OCI-LY1 (cell line): ENCODE measurements around the gene RNF19B.
A peak's percentile ranks its signal among the peaks of the same experiment; 100 is the strongest.

Experiments
- H2AFZ ChIP-seq: fragments of 200-600 bp; sonication (generic), shearing (Covaris generic); 2 replicates; pipeline ENCODE4 v1.6.0; 2014; ENCODE audit warnings: antibody characterized with exemption, mild to moderate bottlenecking, low read length
- H3F3A ChIP-seq: fragments of 200-600 bp; sonication (generic), shearing (Covaris generic); 2 replicates; pipeline ENCODE4 v1.6.0; 2014; ENCODE audit warnings: mild to moderate bottlenecking, antibody characterized with exemption, low read length, moderate library complexity; ENCODE audit not compliant: insufficient read depth
- H3K27ac ChIP-seq: fragments of 200-600 bp; sonication (generic); 2 replicates; pipeline ENCODE4 v1.5.1; 2014; ENCODE audit warnings: low read length, mixed run types, mild to moderate bottlenecking, low read depth; ENCODE audit not compliant: poor library complexity, severe bottlenecking
- H3K27me3 ChIP-seq: fragments of 200-600 bp; sonication (generic); 2 replicates; pipeline ENCODE4 v1.6.0; 2014; ENCODE audit warnings: antibody characterized with exemption, mild to moderate bottlenecking, low read length, moderate library complexity; ENCODE audit not compliant: insufficient read depth
- H3K36me3 ChIP-seq: fragments of 200-600 bp; sonication (generic); 2 replicates; pipeline ENCODE4 v1.6.1; 2014; ENCODE audit warnings: mild to moderate bottlenecking, antibody characterized with exemption, low read length, moderate library complexity, mixed read lengths; ENCODE audit not compliant: insufficient read depth
- H3K4me1 ChIP-seq: fragments of 200-600 bp; sonication (generic); 2 replicates; pipeline ENCODE4 v1.5.1; 2014; ENCODE audit warnings: mild to moderate bottlenecking, low read length, moderate library complexity; ENCODE audit not compliant: insufficient read depth, severe bottlenecking
- H3K4me2 ChIP-seq: fragments of 200-600 bp; sonication (generic), shearing (Covaris generic); 2 replicates; pipeline ENCODE4 v1.6.1; 2014; ENCODE audit warnings: low read length
- H3K4me3 ChIP-seq: fragments of 200-600 bp; sonication (generic); 2 replicates; pipeline ENCODE4 v1.5.1; 2014; ENCODE audit warnings: low read length, low read depth, mild to moderate bottlenecking, mixed read lengths; ENCODE audit not compliant: poor library complexity, severe bottlenecking
- H3K79me2 ChIP-seq: fragments of 200-600 bp; shearing (Covaris generic); 2 replicates; pipeline ENCODE4 v1.6.1; 2016; ENCODE audit warnings: mixed run types, low read length, mixed read lengths; ENCODE audit not compliant: insufficient read depth
- H3K9ac ChIP-seq: fragments of 200-600 bp; sonication (generic), shearing (Covaris generic); 2 replicates; pipeline ENCODE4 v1.6.1; 2014; ENCODE audit warnings: mild to moderate bottlenecking, low read length, mixed read lengths
- H3K9me2 ChIP-seq: fragments of 200-600 bp; sonication (generic), shearing (Covaris generic); 2 replicates; pipeline ENCODE4 v1.6.1; 2014; ENCODE audit warnings: low read depth, mild to moderate bottlenecking, low read length, mixed read lengths
- H3K9me3 ChIP-seq: fragments of 200-600 bp; shearing (Covaris generic); 2 replicates; pipeline ENCODE4 v1.6.1; 2014; ENCODE audit warnings: low read length, mixed read lengths
- H4K20me1 ChIP-seq: fragments of 200-600 bp; sonication (generic), shearing (Covaris generic); 2 replicates; pipeline ENCODE4 v1.6.0; 2016; ENCODE audit warnings: mild to moderate bottlenecking, low read length; ENCODE audit not compliant: insufficient read depth
- CTCF ChIP-seq: fragments of 200-600 bp; sonication (generic), shearing (Covaris generic); IDR thresholded peaks from 2 replicates; pipeline ENCODE4 v1.5.1; 2017; ENCODE audit warnings: mild to moderate bottlenecking, antibody characterized with exemption, low read length, moderate library complexity, mixed read lengths
- EZH2 ChIP-seq: fragments of 200-600 bp; sonication (generic), shearing (Covaris generic); IDR thresholded peaks from 2 replicates; pipeline ENCODE4 v1.8.0; 2017; ENCODE audit warnings: borderline replicate concordance, mixed run types, mild to moderate bottlenecking, antibody characterized with exemption, low read length, moderate library complexity, mixed read lengths

The RNF19B gene

GRCh38 chr1:32981003-32981901, 16.6 kb upstream of the RNF19B start:
- Histone ChIP-seq H3K9ac (peak overlapping the region; percentile 63), H3K27me3 (no peaks in the 10 kb centered on the region), H3F3A (no peaks in the 10 kb centered on the region), H3K4me2 (peak overlapping the region; percentile 84), H3K36me3 (no peaks in the 10 kb centered on the region), H2AFZ (peak overlapping the region; percentile 35; the same call in 1 of the 2 replicates), H4K20me1 (no peaks in the 10 kb centered on the region), H3K9me2 (no peaks in the 10 kb centered on the region), H3K27ac (peak overlapping the region; percentile 87), H3K4me3 (peak overlapping the region; percentile 48), H3K9me3 (no peaks in the 10 kb centered on the region), H3K79me2 (no peaks in the 10 kb centered on the region), H3K4me1 (peaks cover 32% of the 10 kb centered on the region)
- no peak for TF ChIP-seq CTCF
- TF ChIP-seq EZH2 = no peak

GRCh38 chr1:32980080-32980479, 15.5 kb upstream of the RNF19B start:
- no peak overlapping the region for H3K4me3 ChIP-seq
- peaks cover 32% of the 10 kb centered on the region for H3K4me1 ChIP-seq
- H3K27me3 ChIP-seq = no peaks in the 10 kb centered on the region
- TF ChIP-seq EZH2 = no peak
- no peak for TF ChIP-seq CTCF
- H2AFZ ChIP-seq = no peak overlapping the region
- H3K9me3 ChIP-seq = no peaks in the 10 kb centered on the region
- H4K20me1 ChIP-seq = no peaks in the 10 kb centered on the region
- H3K27ac ChIP-seq = peak overlapping the region; percentile 87
- no peaks in the 10 kb centered on the region for H3K9me2 ChIP-seq
- H3K79me2 ChIP-seq = no peaks in the 10 kb centered on the region
- H3K9ac ChIP-seq = no peak overlapping the region
- H3K36me3 ChIP-seq = no peaks in the 10 kb centered on the region
- no peaks in the 10 kb centered on the region for H3F3A ChIP-seq
- peak overlapping the region; percentile 84; the same call in 1 of the 2 replicates for H3K4me2 ChIP-seq

GRCh38 chr1:32978854-32979253, 14.2 kb upstream of the RNF19B start:
- H3K9me3 ChIP-seq = no peaks in the 10 kb centered on the region
- H3F3A ChIP-seq = no peaks in the 10 kb centered on the region
- no peaks in the 10 kb centered on the region for H4K20me1 ChIP-seq
- H3K4me1 ChIP-seq = peaks cover 25% of the 10 kb centered on the region
- H3K4me3 ChIP-seq = no peak overlapping the region
- H3K79me2 ChIP-seq = no peaks in the 10 kb centered on the region
- no peak for TF ChIP-seq CTCF
- no peak for TF ChIP-seq EZH2
- no peaks in the 10 kb centered on the region for H3K36me3 ChIP-seq
- H3K9ac ChIP-seq = no peak overlapping the region
- H3K9me2 ChIP-seq = no peaks in the 10 kb centered on the region
- H3K4me2 ChIP-seq = no peak overlapping the region
- H3K27me3 ChIP-seq = no peaks in the 10 kb centered on the region
- no peak overlapping the region for H3K27ac ChIP-seq
- H2AFZ ChIP-seq = no peak overlapping the region
